Left forelimb (tissue), 1 donor: ENCODE results near the gene TMEM37.

Experiments used
- DNase-seq: peaks from one replicate; pipeline ENCODE4 v3.0.0-alpha.2; 2018; ENCODE audit warnings: low spot score

Gene TMEM37

DNA sequence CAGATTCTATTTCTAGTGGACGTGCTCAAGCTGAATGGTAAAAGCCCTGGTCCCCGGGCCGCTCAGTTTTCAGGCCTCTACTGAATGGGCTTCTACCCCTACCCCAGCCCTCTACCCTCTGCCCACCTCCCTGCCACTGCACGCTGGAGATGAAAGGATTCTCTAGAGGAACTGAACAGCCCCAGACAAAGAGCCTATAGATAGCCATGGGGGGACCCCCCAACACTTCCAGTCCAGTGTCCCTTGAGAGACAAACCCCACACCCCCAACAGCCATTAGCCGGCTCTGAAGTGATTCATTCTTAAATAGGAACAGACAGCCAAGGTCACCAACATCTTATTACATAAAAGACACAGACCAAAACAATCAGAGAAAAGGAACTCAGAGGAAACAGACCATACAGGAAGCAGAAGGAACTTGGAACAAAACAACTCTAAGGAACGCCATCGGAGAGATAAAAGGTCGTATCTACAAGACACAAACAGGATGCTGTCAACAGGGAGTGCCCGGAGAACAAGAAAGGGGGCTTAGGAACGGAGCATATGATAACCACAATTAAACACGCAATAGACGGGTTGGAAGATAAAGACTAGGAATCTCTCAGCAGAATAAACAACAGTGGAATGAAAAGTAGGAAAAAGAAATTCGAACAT lies 23.5 kb downstream of the TMEM37 start:
- DNase-seq = no peak

DNA sequence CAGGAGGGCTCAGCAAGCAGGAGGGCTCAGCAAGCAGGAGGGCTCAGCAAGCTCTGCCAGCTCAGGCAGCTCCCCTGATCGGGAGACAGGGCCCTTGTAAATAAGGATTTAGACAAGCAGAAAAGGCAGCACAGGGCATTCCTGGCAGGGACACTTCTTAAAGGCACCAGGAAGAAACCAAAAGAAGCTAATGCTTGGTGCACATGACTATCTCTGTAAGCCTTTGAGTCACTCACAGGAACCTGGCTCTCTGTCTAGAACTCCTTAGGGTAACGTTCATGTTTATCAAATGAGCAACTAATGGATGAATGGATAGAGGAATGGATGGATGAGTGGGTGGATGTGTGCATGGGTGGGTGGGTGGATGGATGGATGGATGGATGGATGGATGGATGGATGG lies 28.4 kb downstream of the TMEM37 start:
- DNase-seq = no peak

DNA sequence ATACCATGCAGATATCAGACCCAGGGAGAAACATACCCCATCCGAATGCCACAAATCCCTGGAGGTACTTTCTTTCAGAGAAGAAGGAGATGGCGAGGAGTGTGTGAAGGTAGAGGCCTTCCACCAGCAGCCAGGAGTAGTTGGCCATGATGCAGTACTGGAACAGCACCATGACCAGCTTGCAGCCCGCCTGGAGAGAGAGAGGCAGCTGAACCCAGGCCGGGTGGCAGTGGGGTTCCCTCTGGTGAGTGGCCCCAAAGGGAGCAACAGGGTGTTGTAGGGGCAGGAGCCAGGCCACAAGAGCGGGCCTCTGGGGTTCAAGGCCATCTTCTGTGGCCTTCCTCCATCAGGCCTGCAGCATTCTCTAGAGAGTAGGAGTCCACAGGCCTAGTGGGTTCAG lies 30.2 kb downstream of the TMEM37 start:
- DNase-seq = no peak

DNA sequence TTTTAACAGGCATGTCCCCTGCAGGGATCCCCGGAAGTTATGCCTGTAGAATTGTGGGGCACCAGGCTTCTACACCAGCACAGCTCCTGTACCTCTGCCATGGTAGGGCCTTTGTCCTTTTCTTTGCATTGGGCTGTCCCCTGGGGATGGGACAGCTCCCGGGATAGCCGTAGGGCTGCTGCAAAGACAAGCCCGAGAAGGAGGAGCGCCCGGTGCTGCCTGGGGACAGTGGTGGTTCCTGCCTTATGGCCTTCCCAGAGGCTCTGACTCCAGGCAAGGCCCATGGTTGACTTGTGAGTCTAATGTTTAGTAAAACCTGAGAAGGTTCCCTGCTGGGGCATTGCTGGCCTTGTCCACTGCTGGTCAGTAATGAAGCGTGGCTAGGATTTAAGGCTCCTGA lies 30.9 kb downstream of the TMEM37 start:
- no peak for DNase-seq

DNA sequence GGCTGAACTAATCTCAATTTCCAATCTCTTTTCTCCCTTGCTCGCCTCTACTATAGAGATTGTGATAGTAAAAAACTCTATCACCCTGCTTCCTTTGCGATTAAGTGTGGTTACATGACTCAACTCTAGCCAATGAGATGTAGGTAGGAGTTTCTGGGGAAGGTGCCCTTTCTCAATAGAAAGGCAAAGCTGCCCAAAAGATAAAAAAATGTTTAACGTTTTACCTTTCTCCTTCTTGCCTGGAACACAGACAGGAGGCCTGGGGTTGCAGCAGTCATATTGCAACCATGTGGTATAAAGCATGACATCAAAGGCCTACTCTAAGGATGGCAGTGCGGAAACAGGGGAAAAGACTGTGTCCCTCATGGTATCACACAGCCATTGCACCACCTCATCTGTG lies 31.5 kb downstream of the TMEM37 start:
- DNase-seq = no peak

DNA sequence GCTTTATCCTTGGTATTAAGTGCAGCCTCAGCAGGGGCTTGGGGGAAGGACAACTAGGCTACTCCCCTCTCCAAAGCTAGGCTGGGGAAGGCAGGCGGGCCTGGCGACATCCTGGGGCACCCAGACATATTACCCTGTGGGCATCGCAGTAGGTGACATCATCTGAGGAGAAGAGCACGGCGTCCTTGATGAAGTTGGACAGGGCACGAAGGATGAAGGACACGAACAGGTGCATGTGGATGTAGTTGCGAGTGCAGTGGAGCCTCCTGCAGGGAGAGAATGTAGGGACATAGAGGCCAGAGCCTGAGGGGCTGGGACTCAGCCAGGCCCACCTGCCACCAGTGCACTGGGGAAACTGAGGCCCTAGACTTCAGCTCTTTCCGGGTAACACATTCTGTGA lies 32.3 kb downstream of the TMEM37 start:
- DNase-seq = no peak

DNA sequence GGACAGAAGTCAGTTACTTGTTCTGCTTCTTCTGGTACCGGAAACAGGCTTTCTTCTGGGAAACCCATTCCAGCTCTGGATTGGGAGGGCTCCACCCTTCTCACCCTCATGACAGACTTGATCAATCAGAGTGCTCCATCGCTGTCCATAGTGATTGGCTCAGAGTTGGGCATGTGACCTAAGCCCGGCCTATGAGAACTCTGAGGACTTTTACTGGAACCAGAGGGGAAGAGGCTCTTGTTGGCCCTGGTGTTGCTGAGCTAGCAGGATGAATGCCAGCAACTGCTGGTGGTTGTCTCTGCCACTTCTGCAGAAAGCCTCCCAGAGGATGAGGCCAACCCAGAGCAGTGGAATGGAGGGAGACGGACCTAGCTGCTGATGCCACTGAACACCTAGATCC lies 33.3 kb downstream of the TMEM37 start:
- no peak for DNase-seq

DNA sequence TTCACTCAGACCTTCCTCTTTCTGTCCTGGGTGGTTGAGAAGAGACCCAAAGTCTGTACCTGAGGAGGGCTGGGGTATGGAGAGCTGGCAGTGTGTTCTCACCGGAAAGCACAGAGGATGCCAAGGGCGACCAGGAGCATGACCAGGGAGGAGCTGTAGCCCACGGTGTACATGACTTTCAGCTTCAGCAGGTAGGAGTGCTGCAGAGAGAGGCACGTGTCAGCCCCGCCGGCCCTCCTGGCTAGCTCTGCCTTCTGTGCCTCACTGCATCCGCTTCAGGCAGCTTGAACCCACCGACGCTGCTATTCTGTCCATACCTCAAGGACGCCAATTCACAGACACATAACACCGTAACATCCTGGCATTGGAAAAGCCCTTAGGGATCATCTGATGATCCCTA lies 34.0 kb downstream of the TMEM37 start:
- no peak for DNase-seq

DNA sequence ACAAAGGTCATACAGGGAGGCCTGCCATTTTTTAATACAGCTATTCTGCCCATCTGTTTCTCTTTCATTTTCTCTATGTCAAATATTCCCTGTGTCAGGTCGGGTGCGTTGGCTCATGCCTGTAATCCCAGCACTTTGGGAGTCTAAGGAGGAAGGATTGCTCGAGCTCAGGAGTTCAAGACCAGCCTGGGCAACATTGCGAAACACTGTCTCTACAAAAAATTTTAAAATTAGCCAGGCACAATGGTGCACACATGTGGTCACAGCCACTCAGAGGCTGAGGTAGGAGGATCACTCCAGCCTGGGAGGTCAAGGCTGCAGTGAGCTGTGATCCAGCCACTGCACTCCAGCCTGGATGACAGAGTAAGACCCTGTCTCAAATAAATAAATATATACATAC lies 34.7 kb downstream of the TMEM37 start:
- no peak for DNase-seq

DNA sequence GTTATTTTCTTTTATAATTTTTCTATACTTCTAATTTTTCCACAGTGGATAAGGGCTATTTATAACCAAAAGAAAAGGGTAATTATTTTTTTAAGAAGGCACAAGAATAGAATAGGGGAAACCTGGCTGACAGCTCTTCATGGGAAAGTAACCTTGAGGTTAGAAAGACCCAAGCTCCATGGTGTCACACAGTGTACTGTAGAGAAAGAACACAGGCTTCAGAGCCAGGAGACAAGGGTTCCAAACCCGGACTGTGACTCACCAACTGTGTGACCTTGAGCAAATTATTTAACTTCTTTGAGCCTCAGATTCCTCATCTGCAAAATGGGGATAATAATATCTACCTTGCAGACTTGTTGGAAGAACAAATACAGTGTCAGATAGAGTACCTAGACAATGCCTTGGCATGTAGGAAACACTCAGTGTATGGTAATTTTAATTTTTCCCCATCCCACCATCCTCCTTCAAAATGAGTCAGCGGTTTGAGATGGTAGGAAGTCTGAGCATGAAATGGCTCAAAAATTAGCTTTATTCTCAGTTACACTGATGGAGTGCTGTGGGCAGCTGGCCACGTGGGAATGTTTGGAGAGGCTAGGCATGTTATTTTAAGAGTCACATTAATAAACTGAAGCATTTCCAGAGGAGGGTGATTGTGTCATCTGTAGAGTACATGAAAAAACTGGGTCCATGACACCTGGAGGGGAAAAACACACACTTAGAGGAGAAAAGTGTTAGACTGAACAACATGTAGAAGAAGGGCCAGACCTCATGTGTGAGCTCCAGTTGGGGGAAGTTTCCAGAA lies 36.7 kb downstream of the TMEM37 start:
- no peak for DNase-seq

DNA sequence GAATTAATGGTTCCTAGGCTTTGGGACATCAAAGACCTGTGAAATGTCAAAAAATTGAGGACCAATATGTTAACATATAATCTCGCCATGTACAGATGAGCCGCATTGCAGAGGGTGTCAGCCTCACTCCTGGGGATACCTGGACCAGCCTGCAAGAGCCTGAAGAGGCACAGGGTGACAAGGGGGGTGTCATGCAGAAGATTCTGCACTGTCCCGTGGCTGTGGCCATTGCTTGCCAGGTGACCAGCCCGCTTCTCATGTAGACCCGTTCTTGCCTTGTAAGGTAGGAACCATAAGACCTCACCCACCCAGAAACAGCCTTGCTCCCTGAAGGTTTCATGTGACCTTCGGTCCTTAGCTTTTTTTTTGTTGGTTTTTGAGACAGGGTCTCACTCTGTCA lies 37.5 kb downstream of the TMEM37 start:
- DNase-seq = no peak

DNA sequence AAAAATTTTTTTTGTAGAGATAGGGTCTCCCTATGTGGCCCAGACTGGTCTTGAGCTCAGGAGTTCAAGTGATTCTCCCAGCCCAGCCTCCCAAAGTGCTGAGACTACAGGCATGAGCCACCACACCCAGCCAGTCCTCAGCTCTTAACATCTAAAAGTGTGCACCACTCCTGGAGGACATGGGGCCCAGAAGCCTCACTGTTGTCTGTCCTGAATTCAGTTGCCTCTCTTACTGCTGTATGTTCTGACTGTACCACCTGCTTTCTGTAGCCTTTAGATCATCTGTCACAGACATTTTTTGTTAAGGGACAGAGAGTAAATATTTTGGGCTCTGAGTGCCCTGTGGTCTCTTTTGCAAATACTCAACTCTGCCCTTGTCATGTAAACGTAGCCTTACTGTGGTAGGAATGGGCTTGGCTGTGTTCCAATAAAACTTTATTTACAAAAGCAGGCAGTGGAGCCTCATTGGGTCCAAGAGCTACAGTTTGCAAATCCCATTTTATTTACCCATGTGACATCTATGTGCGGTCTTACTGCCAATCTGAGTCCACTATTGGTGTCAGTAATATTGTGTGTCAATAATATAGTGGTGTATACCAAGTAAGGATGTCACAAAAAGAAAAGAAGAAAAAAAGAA lies 38.1 kb downstream of the TMEM37 start:
- DNase-seq = no peak

DNA sequence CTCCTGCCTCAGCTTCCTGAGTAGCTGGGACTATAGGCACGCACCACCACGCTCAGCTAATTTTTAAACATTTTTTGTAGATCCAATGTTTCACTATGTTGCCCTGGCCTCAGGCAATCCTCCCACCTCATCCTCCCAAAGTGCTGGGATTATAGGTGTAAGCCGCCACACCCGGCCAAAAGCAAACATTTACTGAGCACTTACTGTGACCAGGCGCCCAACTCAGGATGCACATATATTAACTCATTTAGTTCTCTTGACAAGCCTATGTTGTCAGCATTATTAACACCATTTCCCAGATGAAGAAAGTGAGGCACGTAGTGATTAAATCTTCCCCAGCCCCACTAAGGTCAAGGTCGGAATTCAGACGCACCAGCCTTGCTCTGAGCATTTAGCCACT lies 41.1 kb downstream of the TMEM37 start:
- DNase-seq = no peak

DNA sequence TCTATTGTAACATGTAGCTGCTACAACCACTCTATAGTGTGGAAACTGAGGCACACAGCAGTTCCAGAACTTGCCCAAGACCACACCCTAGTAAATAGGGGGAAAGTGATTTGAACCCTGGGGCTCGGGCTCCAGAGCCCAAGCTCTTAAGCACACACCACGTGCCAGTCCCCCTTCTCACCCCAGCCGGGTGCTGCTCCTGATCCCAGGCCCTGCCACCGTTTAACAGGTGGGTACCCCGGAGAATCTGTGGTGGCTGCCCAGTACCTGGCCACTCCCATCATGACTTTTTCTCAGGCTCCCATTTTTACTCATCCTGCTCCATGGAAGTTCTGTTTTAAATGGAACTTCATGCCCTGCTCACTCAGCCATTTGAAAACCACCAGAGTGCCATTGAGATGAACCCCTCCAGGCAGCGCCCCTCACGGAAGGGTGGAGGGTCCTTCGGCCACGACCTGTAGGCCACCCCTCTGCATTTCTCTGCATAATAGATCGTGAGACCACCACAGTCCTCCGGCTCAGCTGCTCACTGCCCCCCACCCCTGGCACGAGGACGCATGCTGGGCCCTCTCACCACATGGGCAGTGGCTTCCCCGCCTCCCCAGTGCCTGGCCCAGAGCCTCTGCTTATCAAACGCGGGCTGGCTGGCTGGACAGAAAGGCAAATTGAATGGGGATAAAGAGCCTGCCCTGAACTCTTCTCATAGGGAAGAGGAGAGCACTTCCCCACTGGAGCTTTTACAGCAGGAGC lies 42.1 kb downstream of the TMEM37 start:
- DNase-seq = no peak

DNA sequence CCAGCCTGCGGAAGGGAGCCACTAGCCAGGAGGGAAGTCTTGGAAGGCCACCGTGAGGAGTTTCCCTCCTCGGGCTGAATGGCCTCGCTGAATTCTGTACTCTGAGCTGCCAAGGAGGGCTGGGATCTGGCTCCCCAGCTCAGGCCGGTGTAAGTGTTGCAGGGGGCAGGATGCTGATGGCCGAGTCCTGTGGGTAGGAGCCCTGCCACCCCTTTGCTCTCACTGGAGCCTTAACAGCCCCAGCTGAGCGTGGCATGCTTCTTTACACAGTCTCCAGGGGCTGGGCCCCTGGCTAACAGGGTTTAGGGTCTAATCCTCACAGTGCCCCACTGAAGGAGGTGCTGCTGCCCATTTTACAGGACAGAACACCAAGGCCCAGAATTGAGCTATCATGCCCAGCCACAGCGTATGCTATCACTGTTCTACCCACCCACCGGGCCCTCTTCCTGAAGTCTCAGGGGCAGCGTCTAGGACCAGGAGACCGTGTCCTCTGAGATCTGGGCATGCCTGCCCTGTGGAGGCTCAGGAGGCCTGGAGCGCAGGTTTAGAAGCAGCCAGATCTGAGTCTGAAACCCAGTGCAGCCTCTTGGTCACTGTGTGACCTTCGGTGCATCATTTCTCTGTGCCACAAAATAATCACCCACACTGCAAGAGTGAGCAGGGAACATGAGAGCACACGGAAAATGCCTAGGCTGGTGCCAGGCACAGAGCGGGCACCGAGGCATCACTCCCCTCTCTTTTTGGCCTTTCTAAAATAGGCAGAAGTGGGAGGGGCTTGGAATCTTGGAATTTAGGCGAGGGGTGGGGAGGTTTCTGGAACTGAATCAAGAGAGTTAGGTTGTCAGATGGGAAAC lies 42.9 kb downstream of the TMEM37 start:
- peak; percentile 46 for DNase-seq

DNA sequence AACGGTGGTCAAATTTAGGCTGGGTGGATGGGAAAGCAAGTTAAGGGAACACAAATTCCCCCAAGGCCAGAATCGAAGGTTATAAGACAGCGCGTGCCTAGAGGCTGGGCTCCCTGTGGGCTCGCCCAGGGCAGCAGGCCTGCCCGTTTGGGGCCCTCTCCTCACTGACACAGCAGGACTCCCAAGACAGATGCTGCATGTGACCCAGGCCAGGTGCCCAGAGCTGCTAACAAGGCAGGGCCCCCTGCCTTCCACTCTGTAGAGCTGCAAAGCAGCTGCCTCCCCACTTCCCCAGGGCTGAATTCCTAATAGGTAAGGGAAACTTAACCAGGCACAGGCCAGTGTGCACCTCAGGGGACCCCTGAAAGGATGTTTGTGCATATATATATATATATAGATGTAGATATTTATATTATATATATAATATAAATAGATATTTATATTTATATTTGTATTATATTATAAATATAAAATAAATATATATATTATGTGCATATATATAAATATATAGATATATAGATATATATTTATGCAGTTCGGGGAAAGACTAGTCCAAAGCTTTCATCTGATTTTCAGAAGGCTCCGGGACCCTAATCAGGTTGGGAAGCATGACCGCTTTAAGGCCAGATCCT lies 43.7 kb downstream of the TMEM37 start:
- DNase-seq = peak; percentile 14

DNA sequence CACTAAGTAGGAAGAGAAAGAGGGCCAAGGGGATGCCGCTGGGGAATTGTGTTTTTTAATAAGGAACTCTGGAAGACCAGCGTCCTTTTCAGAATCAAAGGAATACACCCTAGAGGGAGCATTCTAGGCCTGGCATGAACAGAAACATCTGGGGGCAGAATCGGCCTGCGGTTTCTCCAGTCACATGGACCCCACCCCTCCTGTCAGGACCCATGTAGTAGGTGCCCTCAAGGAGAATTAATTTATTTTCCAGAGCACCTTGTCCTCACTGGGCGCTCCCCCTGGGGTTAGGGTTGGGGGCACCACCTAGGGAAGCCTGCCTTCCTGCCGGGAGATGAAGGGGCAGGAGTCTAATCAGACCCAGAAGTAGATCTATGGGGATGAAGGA lies 44.2 kb downstream of the TMEM37 start:
- peak; percentile 31 for DNase-seq

DNA sequence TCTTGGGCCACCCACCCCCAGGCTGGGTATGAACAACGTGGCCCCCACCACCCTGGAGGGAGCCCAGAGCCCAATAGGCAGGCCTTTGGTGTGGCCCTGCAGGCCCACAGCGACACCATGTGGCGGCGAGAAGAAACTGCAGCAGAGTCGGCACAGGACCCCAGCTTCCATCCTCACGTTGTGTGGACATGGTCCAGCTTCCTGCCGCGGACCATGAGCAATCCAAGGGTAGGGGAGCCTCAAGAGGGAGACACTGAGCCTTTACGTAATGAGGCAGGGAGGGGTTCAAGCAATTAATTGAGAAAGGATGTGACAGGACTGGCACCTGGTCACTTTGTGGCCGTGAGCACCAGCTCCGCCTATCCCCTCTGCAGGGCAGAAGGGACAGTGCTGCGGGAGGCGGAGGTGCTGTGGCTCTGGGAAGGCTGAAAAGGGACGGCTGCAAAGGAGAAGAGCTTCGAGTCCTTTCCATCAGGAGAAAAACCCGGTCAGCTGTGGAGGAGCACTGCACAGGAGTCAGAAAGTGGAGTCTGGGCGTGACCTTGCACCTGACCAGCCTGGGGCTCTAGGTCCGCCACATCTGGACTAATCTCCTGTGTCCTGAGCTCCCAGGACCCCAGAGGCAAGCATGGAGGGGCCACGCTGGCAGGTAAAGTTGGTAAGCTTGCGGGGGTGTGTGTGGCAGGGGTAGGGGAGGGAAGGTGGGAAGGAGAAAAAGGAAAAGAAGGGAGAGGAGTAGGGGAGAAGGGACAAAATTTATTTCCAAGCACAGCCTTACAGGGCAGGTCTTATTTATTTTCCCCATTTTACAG lies 44.9 kb downstream of the TMEM37 start:
- peak; percentile 71 for DNase-seq

DNA sequence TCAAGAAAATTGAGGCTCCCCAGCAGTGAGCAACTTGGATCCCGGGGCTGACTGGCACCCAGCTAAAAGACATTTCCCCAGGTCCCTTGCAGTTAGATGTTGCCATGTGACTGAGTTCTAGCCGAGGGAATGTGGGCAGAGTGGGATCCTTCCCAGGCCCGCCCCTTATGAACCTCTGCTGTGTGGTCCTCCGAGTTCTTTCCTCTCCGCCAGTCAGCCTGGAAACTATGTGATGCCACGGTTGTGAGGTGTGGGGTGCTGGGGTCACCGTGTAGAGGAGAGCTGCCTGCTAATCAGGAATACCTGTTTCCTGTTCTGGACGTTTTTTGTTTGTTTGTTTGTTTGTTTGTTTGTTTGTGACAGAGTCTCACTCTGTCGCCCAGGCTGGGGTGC lies 45.5 kb downstream of the TMEM37 start:
- peak; percentile 58 for DNase-seq
